ENCODE data around the gene ORC5. TPM values are rescaled to one million over a fixed set of nuclear protein-coding genes. Genes with fewer than 3 reads are reported as not detected.
"Not testable (repeated sequence)": the region's sequence is repeated elsewhere in the genome, so short reads cannot be mapped to it uniquely, and the experiment has no call there.

The ORC5 gene
- total RNA-seq, 1 donor from 2014 or later: 23.0 TPM

DNA sequence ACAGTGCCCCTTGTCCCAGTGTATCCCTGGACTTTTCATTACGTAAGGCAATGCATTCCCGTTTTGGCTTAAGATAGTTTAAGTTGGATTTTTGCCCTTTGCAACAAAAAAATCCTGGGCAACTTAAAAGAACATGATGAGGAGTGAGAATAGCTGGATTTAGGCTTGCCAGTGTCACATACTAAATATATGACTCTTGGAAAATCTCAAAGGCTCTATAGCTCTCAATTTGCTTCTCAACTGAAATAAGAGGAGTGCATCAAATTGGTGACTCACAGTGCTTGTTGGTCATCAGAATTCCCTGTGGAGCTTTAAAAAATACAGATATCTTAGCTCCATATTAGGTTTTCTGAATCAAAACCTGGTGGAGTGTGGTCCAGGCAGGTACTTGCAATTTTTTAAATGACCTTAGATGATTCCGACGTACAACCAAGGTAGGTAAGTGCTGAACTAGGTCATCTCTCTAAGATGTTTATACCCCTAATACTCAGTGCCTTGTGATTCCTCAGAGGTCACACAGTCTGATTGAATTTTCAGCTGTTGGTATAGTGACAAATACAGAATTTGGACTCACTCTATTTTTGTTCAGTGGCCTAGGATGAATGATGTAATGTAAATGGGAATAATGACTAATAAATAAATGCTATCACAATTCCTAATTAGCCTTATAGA, 33.9 kb upstream of the ORC5 start:
- Mint-ChIP-seq H3K27me3 (ENCODE audit: low read depth, unreplicated experiment) (peaks cover 15% of the 10 kb centered on the region), H3K9me3 (ENCODE audit: unreplicated experiment) (no peaks in the 10 kb centered on the region), H3K4me3 (ENCODE audit: unreplicated experiment) (no peak overlapping the region), H3K4me1 (ENCODE audit: low read depth, unreplicated experiment) (no peaks in the 10 kb centered on the region), H3K36me3 (ENCODE audit: low read depth, unreplicated experiment) (no peaks in the 10 kb centered on the region), H3K27ac (ENCODE audit: unreplicated experiment) (no peak overlapping the region)
- TF ChIP-seq EZH2 (IDR thresholded peaks at IDR 0.05; ENCODE audit: insufficient read depth, low read length): no peak
- TF ChIP-seq, protein P1, sequence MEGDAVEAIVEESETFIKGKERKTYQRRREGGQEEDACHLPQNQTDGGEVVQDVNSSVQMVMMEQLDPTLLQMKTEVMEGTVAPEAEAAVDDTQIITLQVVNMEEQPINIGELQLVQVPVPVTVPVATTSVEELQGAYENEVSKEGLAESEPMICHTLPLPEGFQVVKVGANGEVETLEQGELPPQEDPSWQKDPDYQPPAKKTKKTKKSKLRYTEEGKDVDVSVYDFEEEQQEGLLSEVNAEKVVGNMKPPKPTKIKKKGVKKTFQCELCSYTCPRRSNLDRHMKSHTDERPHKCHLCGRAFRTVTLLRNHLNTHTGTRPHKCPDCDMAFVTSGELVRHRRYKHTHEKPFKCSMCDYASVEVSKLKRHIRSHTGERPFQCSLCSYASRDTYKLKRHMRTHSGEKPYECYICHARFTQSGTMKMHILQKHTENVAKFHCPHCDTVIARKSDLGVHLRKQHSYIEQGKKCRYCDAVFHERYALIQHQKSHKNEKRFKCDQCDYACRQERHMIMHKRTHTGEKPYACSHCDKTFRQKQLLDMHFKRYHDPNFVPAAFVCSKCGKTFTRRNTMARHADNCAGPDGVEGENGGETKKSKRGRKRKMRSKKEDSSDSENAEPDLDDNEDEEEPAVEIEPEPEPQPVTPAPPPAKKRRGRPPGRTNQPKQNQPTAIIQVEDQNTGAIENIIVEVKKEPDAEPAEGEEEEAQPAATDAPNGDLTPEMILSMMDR (IDR thresholded peaks at IDR 0.05; ENCODE audit: insufficient read depth, low read depth, low read length): no peak
- Histone ChIP-seq H3K27ac (ENCODE audit: low read depth, low read length) (no peak overlapping the region), H3K4me3 (ENCODE audit: insufficient read depth, low read depth, low read length) (no peak overlapping the region), H3K9me3 (ENCODE audit: insufficient read depth, low read depth, low read length) (no peaks in the 10 kb centered on the region), H3K79me2 (ENCODE audit: insufficient read depth, low read length) (no peaks in the 10 kb centered on the region), H3K4me1 (ENCODE audit: insufficient read depth, low read length) (no peaks in the 10 kb centered on the region), H3K36me3 (ENCODE audit: insufficient read depth, low read length) (no peaks in the 10 kb centered on the region), H3K9ac (ENCODE audit: low read length) (no peak overlapping the region), H4K20me1 (ENCODE audit: insufficient read depth, low read length) (no peaks in the 10 kb centered on the region), H3K4me2 (ENCODE audit: low read length) (no peak overlapping the region), H3K27me3 (ENCODE audit: insufficient read depth, low read length) (no peaks in the 10 kb centered on the region), H2AFZ (ENCODE audit: low read depth, low read length) (no peak overlapping the region)
- FAIRE-seq (no peak), DNase-seq (ENCODE audit: low read depth) (no peak)

DNA sequence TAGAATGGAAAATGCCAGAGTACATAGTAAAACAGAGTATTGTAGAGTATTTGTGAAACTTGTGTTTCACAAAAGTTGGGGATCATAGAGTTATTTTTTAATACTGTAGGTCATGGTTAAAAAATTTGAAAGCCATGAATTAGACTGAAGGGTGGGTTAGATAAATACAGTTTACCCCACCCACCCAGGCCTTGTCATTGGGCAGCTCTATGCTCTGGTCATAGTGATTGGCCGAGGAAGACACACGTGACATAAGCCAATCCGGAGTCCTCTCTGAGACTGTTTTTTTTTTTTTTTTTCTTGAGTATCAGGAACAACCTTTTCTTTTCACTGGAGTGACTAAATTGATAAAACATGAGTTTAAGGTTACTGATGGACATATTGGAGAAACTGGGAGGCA, 33.3 kb upstream of the ORC5 start:
- Histone ChIP-seq H3K36me3 (ENCODE audit: insufficient read depth, low read length) (no peaks in the 10 kb centered on the region), H3K79me2 (ENCODE audit: insufficient read depth, low read length) (no peaks in the 10 kb centered on the region), H3K27me3 (ENCODE audit: insufficient read depth, low read length) (no peaks in the 10 kb centered on the region), H3K27ac (ENCODE audit: low read depth, low read length) (no peak overlapping the region), H3K9me3 (ENCODE audit: insufficient read depth, low read depth, low read length) (no peaks in the 10 kb centered on the region), H3K9ac (ENCODE audit: low read length) (no peak overlapping the region), H3K4me3 (ENCODE audit: insufficient read depth, low read depth, low read length) (no peak overlapping the region), H3K4me2 (ENCODE audit: low read length) (no peak overlapping the region), H3K4me1 (ENCODE audit: insufficient read depth, low read length) (no peaks in the 10 kb centered on the region), H2AFZ (ENCODE audit: low read depth, low read length) (no peak overlapping the region), H4K20me1 (ENCODE audit: insufficient read depth, low read length) (no peaks in the 10 kb centered on the region)
- Mint-ChIP-seq H3K4me1 (ENCODE audit: low read depth, unreplicated experiment) (no peaks in the 10 kb centered on the region), H3K9me3 (ENCODE audit: unreplicated experiment) (no peaks in the 10 kb centered on the region), H3K4me3 (ENCODE audit: unreplicated experiment) (no peak overlapping the region), H3K36me3 (ENCODE audit: low read depth, unreplicated experiment) (no peaks in the 10 kb centered on the region), H3K27ac (ENCODE audit: unreplicated experiment) (no peak overlapping the region), H3K27me3 (ENCODE audit: low read depth, unreplicated experiment) (peaks cover 13% of the 10 kb centered on the region)
- TF ChIP-seq, protein P1 (IDR thresholded peaks at IDR 0.05; ENCODE audit: insufficient read depth, low read depth, low read length): no peak
- TF ChIP-seq EZH2 (IDR thresholded peaks at IDR 0.05; ENCODE audit: insufficient read depth, low read length): no peak
- no peak for FAIRE-seq
- no peak for DNase-seq (ENCODE audit: low read depth)

DNA sequence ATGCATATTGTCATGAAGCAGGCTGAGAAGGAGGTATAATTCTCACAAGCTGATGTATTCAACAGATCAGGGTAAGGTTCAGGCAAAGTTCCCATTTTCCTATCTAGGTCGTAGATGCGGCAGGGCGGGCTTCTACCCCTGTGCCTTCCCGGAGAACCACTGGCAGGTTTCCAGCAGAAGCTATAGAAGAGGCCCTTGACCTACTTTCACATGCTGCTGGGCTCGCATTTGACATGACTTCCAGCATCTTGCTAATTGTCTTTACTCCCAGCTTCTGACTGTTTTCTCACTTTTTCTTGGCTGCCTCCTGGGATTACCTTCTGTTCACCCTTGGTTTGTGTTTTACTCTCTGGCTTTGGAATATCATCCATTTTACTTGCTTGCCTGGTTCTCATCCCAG, 32.6 kb upstream of the ORC5 start:
- Mint-ChIP-seq H3K4me1 (ENCODE audit: low read depth, unreplicated experiment) (no peaks in the 10 kb centered on the region), H3K36me3 (ENCODE audit: low read depth, unreplicated experiment) (no peaks in the 10 kb centered on the region), H3K27ac (ENCODE audit: unreplicated experiment) (no peak overlapping the region), H3K27me3 (ENCODE audit: low read depth, unreplicated experiment) (peaks cover 11% of the 10 kb centered on the region), H3K9me3 (ENCODE audit: unreplicated experiment) (no peaks in the 10 kb centered on the region), H3K4me3 (ENCODE audit: unreplicated experiment) (no peak overlapping the region)
- no peak overlapping the region for H3K27ac ChIP-seq (ENCODE audit: low read depth, low read length)
- FAIRE-seq (no peak), DNase-seq (ENCODE audit: low read depth) (no peak)
- no peaks in the 10 kb centered on the region for H3K27me3 ChIP-seq (ENCODE audit: insufficient read depth, low read length)
- no peak overlapping the region for H3K9ac ChIP-seq (ENCODE audit: low read length)
- H3K36me3 ChIP-seq (ENCODE audit: insufficient read depth, low read length): no peaks in the 10 kb centered on the region
- no peaks in the 10 kb centered on the region for H3K79me2 ChIP-seq (ENCODE audit: insufficient read depth, low read length)
- H4K20me1 ChIP-seq (ENCODE audit: insufficient read depth, low read length): no peaks in the 10 kb centered on the region
- no peak overlapping the region for H3K4me3 ChIP-seq (ENCODE audit: insufficient read depth, low read depth, low read length)
- no peaks in the 10 kb centered on the region for H3K4me1 ChIP-seq (ENCODE audit: insufficient read depth, low read length)
- TF ChIP-seq, protein P1 (IDR thresholded peaks at IDR 0.05; ENCODE audit: insufficient read depth, low read depth, low read length): no peak
- no peak for TF ChIP-seq EZH2 (IDR thresholded peaks at IDR 0.05; ENCODE audit: insufficient read depth, low read length)
- no peak overlapping the region for H2AFZ ChIP-seq (ENCODE audit: low read depth, low read length)
- H3K4me2 ChIP-seq (ENCODE audit: low read length): no peak overlapping the region
- H3K9me3 ChIP-seq (ENCODE audit: insufficient read depth, low read depth, low read length): no peaks in the 10 kb centered on the region

DNA sequence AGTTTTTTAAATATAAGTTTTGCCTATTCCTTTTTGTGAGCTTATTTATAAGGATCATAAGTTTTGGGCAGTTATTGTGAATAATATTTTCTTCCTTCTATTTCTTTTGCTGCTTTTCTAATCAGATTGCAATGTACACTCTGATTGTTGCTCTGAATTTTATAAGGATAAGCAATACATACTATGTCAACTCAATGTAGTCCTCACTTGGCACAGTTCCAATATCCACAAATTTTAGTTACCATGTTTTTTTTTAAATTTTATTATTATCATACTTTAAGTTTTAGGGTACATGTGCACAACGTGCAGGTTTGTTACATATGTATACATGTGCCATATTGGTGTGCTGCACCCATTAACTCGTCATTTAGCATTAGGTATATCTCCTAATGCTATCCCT, 27.2 kb upstream of the ORC5 start:
- not testable (repeated sequence) for DNase-seq (ENCODE audit: low read depth); H3K27me3 Mint-ChIP-seq (ENCODE audit: low read depth, unreplicated experiment); H2AFZ ChIP-seq (ENCODE audit: low read depth, low read length); H3K4me3 ChIP-seq (ENCODE audit: insufficient read depth, low read depth, low read length); H3K9ac ChIP-seq (ENCODE audit: low read length); H3K9me3 Mint-ChIP-seq (ENCODE audit: unreplicated experiment); H4K20me1 ChIP-seq (ENCODE audit: insufficient read depth, low read length); H3K27ac ChIP-seq (ENCODE audit: low read depth, low read length); H3K27me3 ChIP-seq (ENCODE audit: insufficient read depth, low read length); H3K4me1 Mint-ChIP-seq (ENCODE audit: low read depth, unreplicated experiment); H3K27ac Mint-ChIP-seq (ENCODE audit: unreplicated experiment); H3K4me1 ChIP-seq (ENCODE audit: insufficient read depth, low read length); H3K4me3 Mint-ChIP-seq (ENCODE audit: unreplicated experiment); H3K36me3 Mint-ChIP-seq (ENCODE audit: low read depth, unreplicated experiment); FAIRE-seq; H3K79me2 ChIP-seq (ENCODE audit: insufficient read depth, low read length); H3K4me2 ChIP-seq (ENCODE audit: low read length); H3K9me3 ChIP-seq (ENCODE audit: insufficient read depth, low read depth, low read length); H3K36me3 ChIP-seq (ENCODE audit: insufficient read depth, low read length)
